Erythroblast (primary cell): ENCODE measurements around the gene PRR11.

Experiments used
- GATA1 ChIP-seq: IDR thresholded peaks from 2 replicates; pipeline ENCODE4 v1.6.1; 2011; ENCODE audit warnings: low read depth, mild to moderate bottlenecking, control low read depth, low read length, moderate library complexity
- POLR2A ChIP-seq: IDR thresholded peaks from 2 replicates; pipeline ENCODE4 v1.6.1; 2011; ENCODE audit warnings: mild to moderate bottlenecking, low read length

GRCh38 chr17:59234631-59235030 is 79.1 kb downstream of the PRR11 start:
- TF ChIP-seq POLR2A (no peak), GATA1 (no peak)
